Measurements from ENCODE around the gene STON1. TPM values are rescaled to one million over a fixed set of nuclear protein-coding genes. Genes with fewer than 3 reads are reported as not detected.
"Not testable (repeated sequence)": the region's sequence is repeated elsewhere in the genome, so short reads cannot be mapped to it uniquely, and the experiment has no call there.

The STON1 gene
- total RNA-seq, 1 experiment from 2014 or later: 0.47 TPM

DNA sequence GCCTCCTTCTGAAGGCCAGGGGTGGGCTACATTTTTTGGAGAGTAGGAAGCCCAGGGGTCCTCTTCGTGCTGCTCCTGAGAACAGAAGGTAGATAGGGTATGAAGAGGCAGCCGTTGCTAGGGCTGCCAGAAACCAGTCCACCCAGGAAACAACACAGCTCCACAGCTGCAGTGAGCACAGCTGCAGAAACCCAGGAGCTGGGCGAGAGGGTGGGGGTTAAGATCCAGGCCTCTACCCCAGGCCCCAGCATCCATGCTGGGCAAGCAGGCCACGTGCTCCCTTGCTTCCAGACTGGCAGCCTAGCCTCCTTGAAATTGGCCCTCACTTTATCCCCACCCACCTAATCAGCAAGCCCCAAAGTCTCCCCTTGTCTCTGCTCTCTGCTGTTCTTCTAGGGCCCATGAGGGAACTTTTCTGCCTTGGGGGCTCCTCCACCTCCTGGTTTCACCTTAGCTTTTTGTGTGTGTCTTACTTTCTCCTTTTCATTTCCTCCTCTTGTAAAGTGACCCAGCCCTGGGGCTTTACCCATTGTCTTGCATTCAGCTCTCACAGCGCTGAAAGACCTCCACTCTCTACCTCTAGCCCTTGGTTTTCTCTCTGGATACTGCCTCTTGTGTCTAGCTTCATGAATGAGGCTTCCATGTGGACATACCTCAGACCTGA lies 30.7 kb downstream of the STON1 start:
- in situ Hi-C loops (cut with HindIII; ENCODE audit: low pct_unique_long_range_greater_than_20kb, low sequenced_read_pairs): no loop called here
- no peak for DNase-seq (ENCODE audit: low read depth)

DNA sequence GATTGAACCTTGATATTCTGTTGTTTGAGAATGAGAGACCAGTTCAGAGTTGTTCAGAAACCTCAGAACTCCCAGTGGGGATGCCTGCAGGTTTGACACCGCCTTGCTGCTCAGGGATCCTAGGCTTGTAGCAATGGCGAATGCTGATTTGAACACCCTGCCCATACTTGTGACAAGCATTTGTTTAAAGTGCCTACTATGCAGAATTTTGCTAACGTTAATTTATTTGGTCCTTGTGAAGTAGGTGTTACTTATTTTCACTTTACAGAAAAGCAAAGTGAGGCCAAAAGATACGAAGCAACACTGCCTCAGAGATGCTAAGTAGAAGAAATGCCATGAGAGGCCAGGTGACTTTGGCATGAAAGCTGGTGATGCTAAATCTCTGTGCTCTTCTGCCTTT lies 32.3 kb downstream of the STON1 start:
- DNase-seq (ENCODE audit: low read depth): no peak
- in situ Hi-C loops (cut with HindIII; ENCODE audit: low pct_unique_long_range_greater_than_20kb, low sequenced_read_pairs): no loop called here

DNA sequence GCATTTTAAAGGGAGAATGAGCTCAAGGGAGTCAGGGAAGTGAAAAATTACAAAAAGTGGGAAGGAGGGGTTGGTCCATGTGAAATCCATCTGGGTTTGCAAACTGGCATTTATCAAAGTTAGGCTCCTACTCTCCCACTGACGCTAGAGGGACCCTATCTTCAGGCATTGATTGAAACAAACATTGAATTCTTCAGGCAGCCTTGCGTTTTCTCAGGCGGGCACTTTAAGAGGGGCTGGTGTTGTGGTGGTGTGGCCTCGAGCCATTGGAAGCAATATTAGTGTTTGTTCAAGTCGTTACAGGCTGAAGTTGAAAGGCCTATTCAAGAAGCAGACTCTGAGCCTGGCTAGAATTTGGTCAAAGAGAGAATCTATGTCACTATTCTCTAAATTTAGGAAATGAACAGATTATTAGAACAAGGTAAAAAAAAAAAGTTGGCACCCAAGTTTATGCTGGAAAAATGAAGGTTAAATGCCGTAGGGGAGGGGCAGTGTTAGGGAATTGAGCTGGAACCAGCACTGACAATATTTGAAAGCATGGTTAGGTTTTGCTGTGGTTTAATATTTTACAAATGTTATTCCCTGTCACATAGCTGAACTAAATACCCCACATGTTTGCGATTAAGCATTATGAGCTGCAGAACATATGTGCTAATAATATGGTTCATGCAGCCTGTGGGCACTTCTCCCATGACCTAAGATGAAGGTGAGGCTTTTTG lies 36.8 kb downstream of the STON1 start:
- in situ Hi-C loops (cut with HindIII; ENCODE audit: low pct_unique_long_range_greater_than_20kb, low sequenced_read_pairs): no loop called here
- no peak for DNase-seq (ENCODE audit: low read depth)

DNA sequence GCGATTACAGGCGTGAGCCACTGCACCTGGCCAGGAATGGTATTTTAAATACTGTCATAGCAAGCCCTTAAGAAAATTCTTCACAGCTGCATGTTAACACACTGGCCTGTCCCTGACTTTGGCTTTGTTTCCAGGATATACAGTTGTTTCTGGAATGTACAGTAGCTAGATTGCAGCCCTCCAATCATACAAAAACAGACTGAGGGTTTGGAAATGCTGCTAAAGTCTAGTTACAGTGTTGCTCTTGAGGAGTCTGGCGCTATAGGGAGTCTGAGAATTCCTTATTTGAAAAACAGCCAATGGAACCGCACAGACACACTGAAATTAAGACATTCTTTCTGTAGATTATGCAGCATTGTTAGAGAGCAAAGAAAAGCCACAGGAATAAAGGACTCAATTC lies 37.7 kb downstream of the STON1 start:
- DNase-seq (ENCODE audit: low read depth): no peak
- in situ Hi-C loops (cut with HindIII; ENCODE audit: low pct_unique_long_range_greater_than_20kb, low sequenced_read_pairs): no loop called here

DNA sequence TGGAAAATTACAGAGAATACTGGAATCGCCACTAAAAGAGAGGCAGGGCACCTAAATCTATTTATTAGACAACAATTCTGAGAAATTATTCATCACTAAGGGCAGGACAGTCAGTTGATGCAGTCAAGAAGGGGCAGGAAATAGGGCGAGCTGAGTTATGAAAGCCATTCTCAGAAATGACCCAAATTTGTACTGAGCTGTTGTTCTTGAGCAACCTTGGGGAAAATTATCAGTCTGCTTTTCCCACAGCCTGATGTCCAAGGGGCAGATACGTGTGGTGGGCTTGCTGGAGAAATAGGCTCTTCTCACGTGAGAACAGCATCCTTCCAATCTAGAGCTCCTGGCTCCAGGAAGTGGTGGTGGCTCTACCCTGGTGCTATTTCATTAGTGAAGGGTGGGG lies 38.6 kb downstream of the STON1 start:
- DNase-seq (ENCODE audit: low read depth): no peak
- in situ Hi-C loops (cut with HindIII; ENCODE audit: low pct_unique_long_range_greater_than_20kb, low sequenced_read_pairs): no loop called here

DNA sequence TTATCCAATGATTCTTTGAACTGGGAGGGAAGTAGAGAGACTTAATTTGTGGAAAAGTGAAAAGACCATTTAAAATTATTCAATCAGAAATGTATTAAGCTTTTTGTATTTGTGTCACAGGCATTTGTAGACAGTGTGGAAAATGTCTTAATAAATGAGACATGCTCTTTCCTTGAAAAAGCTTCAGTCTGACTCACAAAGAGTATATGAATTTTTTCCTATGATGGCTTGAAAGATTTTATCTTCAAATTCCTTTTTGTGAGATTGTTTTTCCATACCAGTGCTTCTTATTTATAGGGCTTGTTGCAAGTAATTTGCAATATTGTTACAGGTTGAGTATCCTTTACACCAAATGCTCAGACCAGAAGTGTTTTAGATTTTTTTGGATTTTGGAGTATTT lies 39.5 kb downstream of the STON1 start:
- no peak for DNase-seq (ENCODE audit: low read depth)
- in situ Hi-C loops (cut with HindIII; ENCODE audit: low pct_unique_long_range_greater_than_20kb, low sequenced_read_pairs): no loop called here

DNA sequence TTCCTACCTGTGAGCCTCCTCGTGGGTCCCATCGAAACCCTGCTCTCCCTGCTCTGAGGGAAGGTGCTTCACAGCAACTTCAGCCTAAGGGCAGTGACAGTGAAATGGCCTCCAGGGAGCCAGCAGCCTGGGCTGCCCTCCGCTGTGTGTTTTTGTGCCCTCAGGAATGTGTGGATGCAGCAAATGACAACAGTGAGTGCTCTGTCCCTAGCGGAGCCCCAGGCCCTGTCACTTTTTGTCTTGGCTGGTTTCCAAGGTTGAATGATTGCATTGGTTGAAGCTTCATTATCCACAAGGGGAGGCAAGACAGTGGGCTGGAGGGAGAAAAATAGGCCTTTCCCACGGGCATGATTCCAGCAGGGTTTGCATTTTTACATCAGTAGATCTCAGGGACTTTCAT lies 42.9 kb downstream of the STON1 start:
- no peak for DNase-seq (ENCODE audit: low read depth)
- in situ Hi-C loops (cut with HindIII; ENCODE audit: low pct_unique_long_range_greater_than_20kb, low sequenced_read_pairs): no loop called here

DNA sequence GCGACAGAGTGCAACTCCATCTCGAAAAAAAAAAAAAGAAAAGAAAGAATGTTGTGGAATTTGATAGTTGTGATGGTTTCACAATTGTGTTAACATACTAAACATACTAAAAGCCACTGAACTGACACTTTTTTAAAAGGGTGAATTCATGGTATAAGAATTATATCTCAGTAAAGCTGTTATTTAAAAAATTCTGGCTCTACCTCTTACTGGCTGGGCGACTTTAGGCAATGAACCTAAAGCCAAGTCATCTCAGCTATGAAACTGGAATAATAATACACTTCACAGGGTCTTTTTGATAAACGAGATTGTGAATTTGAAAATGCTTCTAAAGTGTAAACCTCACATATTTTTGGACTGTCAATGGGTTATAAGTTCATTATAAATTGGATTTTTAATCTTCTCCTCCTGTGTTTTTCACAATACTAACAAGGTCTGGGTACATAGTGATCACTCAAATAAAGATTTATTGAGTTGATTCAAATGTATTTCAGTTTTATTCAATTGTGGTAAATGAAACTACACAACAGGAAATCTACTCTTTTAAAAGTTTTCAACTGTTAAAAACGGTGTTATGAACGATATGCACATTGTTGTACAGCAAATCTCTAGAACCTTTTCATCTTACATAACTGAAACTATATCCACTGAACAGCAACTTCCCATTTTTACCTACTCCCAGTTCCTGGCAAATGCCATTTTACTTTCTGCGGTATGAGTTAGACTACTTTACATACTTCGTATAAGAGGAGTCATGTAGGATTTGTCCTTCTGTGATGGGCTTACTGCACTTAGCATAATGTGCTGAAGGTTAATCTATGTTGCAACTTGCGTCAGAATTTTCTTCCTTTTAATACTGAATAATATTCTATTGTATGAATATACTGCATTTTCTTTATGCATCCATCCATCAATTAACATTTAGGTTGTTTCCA lies 44.7 kb downstream of the STON1 start:
- no peak for DNase-seq (ENCODE audit: low read depth)
- in situ Hi-C loops (cut with HindIII; ENCODE audit: low pct_unique_long_range_greater_than_20kb, low sequenced_read_pairs): no loop called here

DNA sequence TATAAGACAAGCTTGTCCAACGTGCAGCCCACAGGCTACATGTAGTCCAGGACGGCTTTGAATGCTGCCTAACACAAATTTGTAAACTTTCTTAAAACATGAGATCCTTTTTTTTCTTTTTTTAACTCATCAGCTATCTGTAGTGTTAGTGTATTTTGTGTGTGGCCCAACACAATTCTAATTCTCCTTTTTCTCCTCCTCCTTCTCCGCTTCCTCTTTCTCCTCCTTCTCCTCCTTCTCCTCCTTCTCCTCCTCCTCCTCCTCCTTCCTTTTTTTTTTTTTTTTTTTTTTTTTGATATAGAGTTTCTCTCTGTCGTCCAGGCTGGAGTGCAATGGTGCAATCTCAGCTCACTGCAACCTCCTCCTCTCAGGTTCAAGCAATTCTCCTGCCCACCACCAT lies 48.4 kb downstream of the STON1 start:
- in situ Hi-C loops (cut with HindIII; ENCODE audit: low pct_unique_long_range_greater_than_20kb, low sequenced_read_pairs): no loop called here
- no peak for DNase-seq (ENCODE audit: low read depth)

DNA sequence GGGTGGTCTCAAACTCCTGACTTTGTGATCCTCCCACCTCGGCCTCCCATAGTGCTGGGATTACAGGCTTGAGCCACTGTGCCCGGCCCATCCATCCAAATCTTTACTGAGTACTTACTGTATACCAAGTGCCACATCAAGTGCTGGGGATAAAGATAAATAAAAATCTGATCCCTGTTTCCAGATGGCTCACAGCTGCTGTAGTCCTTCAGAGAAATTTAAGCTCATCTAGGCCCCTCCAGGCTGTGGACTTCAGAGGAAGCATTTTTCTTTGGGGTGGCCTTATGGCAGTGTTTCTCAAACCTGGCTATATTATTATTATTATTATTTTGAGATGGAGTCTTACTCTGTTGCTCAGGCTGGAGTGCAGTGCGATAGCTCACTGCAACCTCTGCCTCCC lies 54.0 kb downstream of the STON1 start:
- no peak for DNase-seq (ENCODE audit: low read depth)
- in situ Hi-C loops (cut with HindIII; ENCODE audit: low pct_unique_long_range_greater_than_20kb, low sequenced_read_pairs): no loop called here

DNA sequence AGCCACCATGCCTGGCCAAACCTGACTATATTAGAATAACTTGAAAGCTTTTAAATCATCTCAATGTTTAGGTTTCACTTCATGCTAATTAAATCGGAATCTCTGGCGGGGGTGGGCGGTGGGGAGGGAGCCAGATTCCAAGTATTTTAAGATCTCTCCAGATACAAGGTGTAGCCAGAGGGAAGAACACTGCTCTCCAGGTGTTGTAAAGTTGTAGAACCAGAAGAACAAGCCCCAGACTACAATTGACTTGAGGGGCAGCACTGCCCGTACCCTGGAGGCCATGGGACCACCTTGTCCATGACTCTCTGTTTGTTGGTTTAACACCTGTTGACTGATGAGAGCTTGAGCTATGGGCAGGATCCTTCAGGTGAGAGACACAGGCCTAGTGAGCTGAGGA lies 54.6 kb downstream of the STON1 start:
- in situ Hi-C loops (cut with HindIII; ENCODE audit: low pct_unique_long_range_greater_than_20kb, low sequenced_read_pairs): no loop called here
- DNase-seq (ENCODE audit: low read depth): no peak

DNA sequence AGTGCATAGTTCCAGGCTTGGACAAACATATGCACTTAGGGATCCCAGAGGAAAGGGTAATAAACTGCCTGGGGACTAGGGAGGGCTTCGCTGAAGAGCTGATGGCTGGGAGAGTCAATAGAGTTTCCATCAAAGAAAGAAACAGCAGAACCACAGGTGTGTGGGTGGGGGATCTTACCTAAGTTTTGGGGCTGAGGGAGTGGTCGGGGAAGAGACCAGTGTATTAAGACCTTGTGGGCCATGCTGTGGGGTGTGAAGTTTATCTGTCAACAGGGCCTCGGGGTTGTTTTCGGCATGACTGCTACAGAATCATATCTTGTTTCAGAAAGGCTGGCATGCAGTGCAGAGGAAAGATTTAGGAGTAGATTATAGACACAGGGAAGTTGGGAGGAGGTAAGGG lies 56.5 kb downstream of the STON1 start:
- in situ Hi-C loops (cut with HindIII; ENCODE audit: low pct_unique_long_range_greater_than_20kb, low sequenced_read_pairs): no loop called here
- no peak for DNase-seq (ENCODE audit: low read depth)

DNA sequence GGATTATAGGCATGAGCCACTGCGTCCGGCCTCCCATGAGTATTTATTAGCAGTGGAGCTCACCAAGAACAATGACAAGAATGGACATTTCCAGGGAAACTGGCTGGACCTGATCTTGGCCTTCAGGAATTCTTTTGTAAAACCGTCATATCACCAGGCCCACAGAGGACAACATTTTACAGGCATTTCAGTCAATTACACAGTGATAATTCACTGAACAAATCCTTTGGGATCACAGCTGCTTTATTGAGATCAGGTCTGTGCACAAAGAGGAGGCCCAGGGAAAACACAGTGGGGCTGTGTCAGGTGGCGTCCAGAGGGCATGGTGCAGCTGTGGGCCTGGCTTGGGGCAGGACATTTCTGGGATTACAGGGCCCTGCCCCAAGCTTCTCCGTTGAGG lies 57.6 kb downstream of the STON1 start:
- no peak for DNase-seq (ENCODE audit: low read depth)
- in situ Hi-C loops (cut with HindIII; ENCODE audit: low pct_unique_long_range_greater_than_20kb, low sequenced_read_pairs): no loop called here

DNA sequence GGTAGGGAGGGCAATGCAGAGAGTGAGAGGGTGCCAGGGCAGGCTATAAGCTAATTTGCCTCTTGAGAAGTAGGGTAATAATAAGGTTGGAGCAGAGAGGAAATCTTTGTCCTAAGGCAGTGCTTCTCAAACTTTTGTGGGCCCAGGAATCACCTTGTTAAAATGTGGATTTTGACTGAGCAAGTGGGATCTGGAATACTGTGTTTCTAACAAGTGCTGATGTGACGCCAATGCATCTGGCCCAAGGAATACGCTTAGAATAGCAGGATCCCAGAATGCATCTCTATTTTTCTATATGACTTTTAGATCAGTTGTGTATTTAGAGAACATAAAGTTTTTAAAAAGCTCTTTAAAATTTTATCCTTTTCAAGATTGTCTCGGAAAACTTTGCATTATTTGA lies 58.0 kb downstream of the STON1 start:
- in situ Hi-C loops (cut with HindIII; ENCODE audit: low pct_unique_long_range_greater_than_20kb, low sequenced_read_pairs): no loop called here
- no peak for DNase-seq (ENCODE audit: low read depth)

DNA sequence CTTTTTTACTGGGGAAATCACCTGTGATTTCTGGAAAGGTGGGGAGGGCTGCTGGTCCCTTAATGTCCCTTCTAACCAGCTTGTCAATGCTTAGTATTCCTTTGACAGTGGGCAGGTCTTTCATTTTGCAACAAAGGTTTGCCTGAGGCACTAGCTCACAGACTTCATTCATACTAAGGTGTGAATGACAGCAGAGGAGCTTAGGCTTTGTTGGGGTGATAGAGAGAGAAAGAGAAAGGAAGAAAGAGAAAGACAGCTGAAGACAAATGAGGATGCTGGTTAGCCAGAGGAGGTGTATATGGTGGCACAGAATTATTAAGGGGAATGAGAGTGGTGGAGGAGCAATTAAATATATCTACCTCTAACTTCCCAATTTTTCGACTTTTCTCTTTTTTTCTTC lies 58.8 kb downstream of the STON1 start:
- no peak for DNase-seq (ENCODE audit: low read depth)
- in situ Hi-C loops (cut with HindIII; ENCODE audit: low pct_unique_long_range_greater_than_20kb, low sequenced_read_pairs): no loop called here

DNA sequence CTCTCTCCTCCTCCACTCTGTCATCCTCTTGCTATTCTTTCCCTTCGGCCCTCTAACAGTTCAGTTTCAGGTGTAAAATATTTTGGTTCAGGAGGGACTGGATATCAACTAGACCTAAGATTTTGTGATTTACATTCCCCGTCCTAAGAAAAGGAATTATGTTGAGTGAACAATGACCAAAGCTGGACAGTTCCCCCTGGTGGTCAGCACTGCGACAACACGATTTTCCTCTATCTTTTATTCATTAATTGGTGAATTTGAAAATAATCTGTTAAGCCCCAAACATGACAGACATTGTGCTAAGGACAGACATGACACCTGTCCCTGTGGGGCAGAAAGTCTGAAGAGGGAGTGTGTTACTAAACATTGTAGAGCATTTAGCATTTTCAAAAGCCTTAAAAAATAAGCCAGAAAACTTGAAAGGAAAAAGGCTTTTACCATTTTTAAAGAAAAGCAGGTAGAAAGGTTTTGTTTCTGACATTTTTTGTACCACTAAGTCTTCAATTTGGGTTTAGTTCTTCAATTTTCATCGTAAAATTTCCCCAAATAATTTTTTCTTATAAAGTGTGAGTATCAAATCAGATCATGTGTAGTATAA lies 59.3 kb downstream of the STON1 start:
- DNase-seq (ENCODE audit: low read depth): peak; percentile 19
- in situ Hi-C loops (cut with HindIII; ENCODE audit: low pct_unique_long_range_greater_than_20kb, low sequenced_read_pairs): no loop called here

DNA sequence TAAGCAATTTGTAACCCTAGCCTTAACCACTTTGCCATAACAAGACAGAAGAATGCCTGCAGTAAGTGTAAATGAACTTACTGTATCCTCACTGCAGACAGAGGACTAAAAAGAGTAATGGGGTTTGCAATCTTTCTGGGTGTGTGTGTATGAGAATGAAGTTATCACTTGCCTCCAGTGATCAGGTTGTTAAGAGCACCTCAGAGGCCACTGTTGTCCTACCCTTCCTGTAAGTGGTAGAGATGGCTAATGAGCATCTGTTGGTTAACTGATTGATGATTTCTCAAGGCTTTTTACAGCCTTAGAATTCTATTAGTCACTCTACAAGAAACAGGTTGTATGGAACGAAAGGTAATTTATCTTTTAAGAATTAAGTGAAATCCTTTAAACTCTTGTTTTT lies 60.1 kb downstream of the STON1 start:
- no peak for DNase-seq (ENCODE audit: low read depth)
- in situ Hi-C loops (cut with HindIII; ENCODE audit: low pct_unique_long_range_greater_than_20kb, low sequenced_read_pairs): no loop called here

DNA sequence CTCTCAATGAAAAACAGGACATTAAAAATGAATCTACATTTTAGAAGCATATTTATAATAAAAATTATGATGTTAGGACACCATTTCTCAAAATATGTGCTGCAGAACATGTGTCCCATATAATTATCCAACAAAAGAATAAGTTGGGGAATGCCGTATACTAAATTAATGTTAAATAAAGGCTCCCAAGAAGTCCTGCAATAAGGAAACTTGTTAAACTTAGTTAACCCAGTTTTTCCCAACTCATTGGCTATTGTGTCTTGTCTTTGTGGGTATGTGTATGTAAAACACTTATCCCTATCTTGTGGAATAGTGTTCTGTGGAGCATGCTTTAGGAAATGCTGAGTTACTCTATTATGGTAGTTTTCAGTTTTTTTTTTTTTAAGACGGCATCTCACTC lies 62.1 kb downstream of the STON1 start:
- no peak for DNase-seq (ENCODE audit: low read depth)
- in situ Hi-C loops (cut with HindIII; ENCODE audit: low pct_unique_long_range_greater_than_20kb, low sequenced_read_pairs): no loop called here

DNA sequence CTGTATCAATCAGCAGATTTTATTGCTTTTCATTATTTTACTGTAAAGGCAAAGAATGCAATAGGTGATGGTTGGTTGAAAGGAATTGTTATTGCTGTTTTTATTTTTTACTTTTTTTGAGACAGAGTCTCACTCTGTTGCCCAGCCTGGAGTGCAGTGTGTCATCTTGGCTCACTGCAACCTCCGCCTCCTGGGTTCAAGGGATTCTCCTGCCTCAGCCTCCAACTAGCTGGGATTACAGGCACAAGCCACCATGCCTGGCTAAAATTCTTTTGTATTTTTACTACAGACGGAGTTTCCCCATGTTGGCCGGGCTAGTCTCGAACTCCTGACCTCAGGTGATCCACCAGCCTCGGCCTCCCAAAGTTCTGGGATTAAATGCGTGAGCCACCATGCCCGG lies 66.8 kb downstream of the STON1 start:
- DNase-seq (ENCODE audit: low read depth); in situ Hi-C loops (cut with HindIII; ENCODE audit: low pct_unique_long_range_greater_than_20kb, low sequenced_read_pairs): not testable (repeated sequence)

All from Caki2 (cell line).